PFSK-1 (cell line): ENCODE results near the gene SMAD2.

Experiments used
- FOXP2 ChIP-seq: optimal IDR thresholded peaks from 2 replicates; pipeline ENCODE3; 2011; ENCODE audit warnings: borderline replicate concordance, control low read depth, inconsistent platforms; ENCODE audit not compliant: insufficient read depth; ENCODE audit errors: extremely low read length, extremely low read depth
- POLR2AphosphoS5 ChIP-seq: IDR thresholded peaks from 2 replicates; pipeline ENCODE4 v1.6.1; 2012; ENCODE audit warnings: low read depth, mild to moderate bottlenecking, control low read depth, low read length, moderate library complexity
- REST ChIP-seq, 2 experiments: IDR thresholded peaks; 2 replicates each; pipeline versions ENCODE4 v1.6.1 to v1.8.0; 2011 to 2012; ENCODE audit warnings: low read depth in 2 of 2, low read length in 2 of 2, control low read depth in 1 of 2, inconsistent platforms in 1 of 2, mild to moderate bottlenecking in 1 of 2, moderate library complexity in 1 of 2; ENCODE audit not compliant: insufficient read depth in 1 of 2
- SIN3A ChIP-seq: IDR thresholded peaks from 2 replicates; pipeline ENCODE4 v1.6.1; 2012; ENCODE audit warnings: mild to moderate bottlenecking, low read length, moderate library complexity, borderline replicate concordance; ENCODE audit not compliant: insufficient read depth
- TAF1 ChIP-seq: IDR thresholded peaks from 2 replicates; pipeline ENCODE4 v1.6.1; 2012; ENCODE audit warnings: low read length, control low read depth, borderline replicate concordance; ENCODE audit not compliant: insufficient read depth

SMAD2 gene

GRCh38 chr18:47802802-47803201 is 127.7 kb downstream of the SMAD2 start:
- TF ChIP-seq TAF1, result no peak
- no peak for TF ChIP-seq REST (IDR thresholded peaks at IDR 0.05; ENCODE audit: insufficient read depth in 1 of 2, low read depth in 2 of 2, low read length in 2 of 2)
- TF ChIP-seq SIN3A, result no peak
- TF ChIP-seq POLR2AphosphoS5, result no peak
- TF ChIP-seq FOXP2, result no peak

- TF ChIP-seq SIN3A (no peak), POLR2AphosphoS5 (no peak), FOXP2 (no peak), REST (IDR thresholded peaks at IDR 0.05; ENCODE audit: insufficient read depth in 1 of 2, low read depth in 2 of 2, low read length in 2 of 2) (no peak), TAF1 (no peak)
Measured at GRCh38 chr18:47801817-47802216, 128.6 kb downstream of the SMAD2 start.

GRCh38 chr18:47800756-47801155 is 129.7 kb downstream of the SMAD2 start:
- no peak for TF ChIP-seq TAF1
- no peak for TF ChIP-seq POLR2AphosphoS5
- TF ChIP-seq REST (IDR thresholded peaks at IDR 0.05; ENCODE audit: insufficient read depth in 1 of 2, low read depth in 2 of 2, low read length in 2 of 2), result no peak
- TF ChIP-seq SIN3A, result no peak
- TF ChIP-seq FOXP2, result no peak

GRCh38 chr18:47800248-47800647 is 130.2 kb downstream of the SMAD2 start:
- TF ChIP-seq REST (IDR thresholded peaks at IDR 0.05; ENCODE audit: insufficient read depth in 1 of 2, low read depth in 2 of 2, low read length in 2 of 2), result no peak
- no peak for TF ChIP-seq TAF1
- TF ChIP-seq POLR2AphosphoS5, result no peak
- TF ChIP-seq FOXP2, result no peak
- TF ChIP-seq SIN3A, result no peak

DNA sequence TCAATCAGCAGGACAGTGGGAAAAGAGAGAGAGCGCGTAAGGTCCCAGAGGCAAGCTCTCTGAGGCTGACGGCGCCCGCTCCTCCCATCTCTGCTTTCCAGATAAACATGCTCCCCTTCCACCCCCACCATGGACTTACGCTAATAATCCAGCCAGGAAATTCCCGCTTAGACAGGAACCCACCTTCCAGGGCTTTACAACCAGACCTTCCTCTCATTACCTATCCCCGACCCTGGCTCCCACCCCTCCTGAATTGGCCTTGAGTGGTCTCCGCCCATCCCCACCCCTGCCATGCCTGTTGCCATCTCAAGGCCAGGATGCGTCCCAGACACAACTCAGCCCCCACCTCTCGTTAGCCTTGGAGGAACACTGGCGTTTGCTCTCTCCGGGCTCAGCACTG is 131.1 kb downstream of the SMAD2 start:
- no peak for TF ChIP-seq SIN3A
